Ovary (tissue), 3 donors: ENCODE data around the gene LPIN3.

ENCODE experiments used
- CTCF ChIP-seq, 3 donors: fragments of 450-650 bp in 2 of 3; fragments of 200-600 bp in 1 of 3; IDR thresholded peaks; one replicate each; pipeline versions ENCODE4 v1.5.1 to v1.8.0; 2016 to 2022; ENCODE audit warnings: antibody characterized with exemption in 3 of 3, mild to moderate bottlenecking in 1 of 3
- POLR2A ChIP-seq: fragments of 450-650 bp; IDR thresholded peaks from one replicate; pipeline ENCODE4 v1.6.1; 2017; ENCODE audit warnings: antibody characterized with exemption, mild to moderate bottlenecking, moderate library complexity
- donor health status: DM: no; HTN: no; CAD: no.

GRCh38 chr20:41403604-41404003 lies 63.0 kb downstream of the LPIN3 start:
- no peak for TF ChIP-seq POLR2A
- no peak for TF ChIP-seq CTCF (IDR thresholded peaks at IDR 0.05)
